Uterus (tissue), 4 donors: ENCODE results near the gene UBE3A. TPM values are rescaled to one million over a fixed set of nuclear protein-coding genes. Genes with fewer than 3 reads are reported as not detected.

ENCODE experiments used
- DNase-seq, 2 donors: peaks; one replicate each; pipeline ENCODE4 v3.0.0-alpha.2; 2019 to 2020
- H3K27ac ChIP-seq, 2 donors: fragments of 200-600 bp; sonication (generic); 1 replicate in 1 of 2; 2 replicates in 1 of 2; pipeline ENCODE4 v1.5.1; 2016 to 2018
- H3K27me3 ChIP-seq, 2 donors: fragments of 200-600 bp; sonication (generic); one replicate each; pipeline ENCODE4 v1.5.1; 2018 to 2019; ENCODE audit warnings: control low read depth in 1 of 2
- H3K36me3 ChIP-seq, 2 donors: fragments of 200-600 bp; sonication (generic); one replicate each; pipeline ENCODE4 v1.5.1; 2019; ENCODE audit warnings: control low read depth in 1 of 2
- H3K4me1 ChIP-seq, 2 donors: fragments of 200-600 bp; sonication (generic); one replicate each; pipeline ENCODE4 v1.5.1; 2018 to 2019; ENCODE audit warnings: control low read depth in 1 of 2
- H3K4me3 ChIP-seq, 2 donors: fragments of 200-600 bp; sonication (generic); 1 replicate in 1 of 2; 2 replicates in 1 of 2; pipeline ENCODE4 v1.5.1; 2018 to 2019; ENCODE audit warnings: mild to moderate bottlenecking in 1 of 2
- H3K9me3 ChIP-seq, 2 donors: fragments of 200-600 bp; sonication (generic); one replicate each; pipeline ENCODE4 v1.5.1; 2019; ENCODE audit warnings: control low read depth in 1 of 2
- POLR2A ChIP-seq, 2 donors: fragments of 450-650 bp; IDR thresholded peaks; one replicate each; pipeline ENCODE4 v1.6.1; 2016; ENCODE audit warnings: antibody characterized with exemption in 2 of 2, mild to moderate bottlenecking in 1 of 2, moderate library complexity in 1 of 2
- intact Hi-C: fragments of 100-400 bp; cut with DNase I; formaldehyde crosslinking; loops from one replicate; pipeline ENCODE4 v1.15.1; 2023; ENCODE audit warnings: low total_unique reads
- total RNA-seq, 4 donors: library from RNA; depleted of rRNA in 3 of 4; stranded (reverse); fragments of >200 nt in 3 of 4; gene quantifications; one replicate each; pipeline versions ENCODE4 v1.1.0 to v1.2.4, GENCODE V29; 2014 to 2023
- TF ChIP-seq, protein P1 (sequence below), 4 experiments: fragments of 200-600 bp in 2 of 4; fragments of 450-650 bp in 2 of 4; sonication (generic) in 2 of 4; IDR thresholded peaks; one replicate each; pipeline ENCODE4 v1.5.1; 2016 to 2019; ENCODE audit warnings: antibody characterized with exemption in 4 of 4, mild to moderate bottlenecking in 2 of 4, moderate library complexity in 1 of 4
- donor health status: DM: yes; HTN: yes; CAD: no.

Gene UBE3A
- total RNA-seq, 4 donors from 2014 or later, result 59.7 to 180 (median 127) TPM

DNA sequence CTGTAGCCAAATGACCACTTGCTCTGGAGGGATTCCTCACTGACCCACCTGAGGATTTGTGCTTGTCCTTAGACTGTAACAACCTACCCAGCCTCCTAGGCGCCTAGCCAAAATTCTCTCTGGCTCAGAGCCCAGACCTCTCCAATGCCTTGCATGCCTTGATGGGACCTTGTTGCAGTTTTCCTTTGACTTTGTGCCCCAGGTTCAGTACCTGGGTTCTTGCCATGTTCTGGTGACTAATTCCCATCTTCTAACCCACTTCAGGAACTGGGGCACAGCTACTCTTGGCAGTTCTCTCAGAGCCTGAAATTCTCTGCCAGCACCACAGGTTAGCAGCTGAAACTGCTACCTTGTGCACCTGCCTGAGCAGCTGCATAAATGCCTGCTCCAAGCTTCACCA lies 27.0 kb upstream of the UBE3A start:
- Histone ChIP-seq H3K27me3 (no peaks in the 10 kb centered on the region), H3K36me3 (no peaks in the 10 kb centered on the region), H3K27ac (no peak overlapping the region), H3K4me1 (no peaks in the 10 kb centered on the region), H3K4me3 (no peak overlapping the region), H3K9me3 (no peaks in the 10 kb centered on the region)
- intact Hi-C loops, result no loop called here
- TF ChIP-seq, protein P1, sequence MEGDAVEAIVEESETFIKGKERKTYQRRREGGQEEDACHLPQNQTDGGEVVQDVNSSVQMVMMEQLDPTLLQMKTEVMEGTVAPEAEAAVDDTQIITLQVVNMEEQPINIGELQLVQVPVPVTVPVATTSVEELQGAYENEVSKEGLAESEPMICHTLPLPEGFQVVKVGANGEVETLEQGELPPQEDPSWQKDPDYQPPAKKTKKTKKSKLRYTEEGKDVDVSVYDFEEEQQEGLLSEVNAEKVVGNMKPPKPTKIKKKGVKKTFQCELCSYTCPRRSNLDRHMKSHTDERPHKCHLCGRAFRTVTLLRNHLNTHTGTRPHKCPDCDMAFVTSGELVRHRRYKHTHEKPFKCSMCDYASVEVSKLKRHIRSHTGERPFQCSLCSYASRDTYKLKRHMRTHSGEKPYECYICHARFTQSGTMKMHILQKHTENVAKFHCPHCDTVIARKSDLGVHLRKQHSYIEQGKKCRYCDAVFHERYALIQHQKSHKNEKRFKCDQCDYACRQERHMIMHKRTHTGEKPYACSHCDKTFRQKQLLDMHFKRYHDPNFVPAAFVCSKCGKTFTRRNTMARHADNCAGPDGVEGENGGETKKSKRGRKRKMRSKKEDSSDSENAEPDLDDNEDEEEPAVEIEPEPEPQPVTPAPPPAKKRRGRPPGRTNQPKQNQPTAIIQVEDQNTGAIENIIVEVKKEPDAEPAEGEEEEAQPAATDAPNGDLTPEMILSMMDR (IDR thresholded peaks at IDR 0.05), result no peak
- TF ChIP-seq POLR2A (IDR thresholded peaks at IDR 0.05), result no peak
- no peak for DNase-seq

DNA sequence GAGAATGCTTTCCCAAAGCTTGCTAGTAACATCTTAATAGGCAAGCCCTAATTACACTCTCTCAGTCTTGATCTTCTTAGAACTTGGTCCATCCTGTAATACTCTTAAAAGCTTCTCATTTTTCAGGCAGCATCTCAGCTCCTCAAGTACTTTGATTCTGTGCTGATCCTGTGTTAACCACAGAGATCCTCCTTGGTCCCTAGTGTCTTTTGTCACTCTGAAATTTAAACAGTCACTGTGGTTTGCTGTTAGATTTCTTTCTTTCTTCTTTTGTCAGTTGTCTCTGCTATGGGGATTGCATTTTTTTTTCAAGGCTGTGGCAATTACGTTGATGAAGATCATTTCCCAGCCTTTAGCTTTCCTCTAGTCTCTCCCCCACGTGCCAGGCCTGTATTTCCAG lies 26.0 kb upstream of the UBE3A start:
- no peaks in the 10 kb centered on the region for H3K9me3 ChIP-seq
- no peaks in the 10 kb centered on the region for H3K36me3 ChIP-seq
- intact Hi-C loops, result no loop called here
- no peak for TF ChIP-seq POLR2A (IDR thresholded peaks at IDR 0.05)
- TF ChIP-seq, protein P1 (IDR thresholded peaks at IDR 0.05), result no peak
- no peak overlapping the region for H3K27ac ChIP-seq
- no peak overlapping the region for H3K4me3 ChIP-seq
- H3K27me3 ChIP-seq, result no peaks in the 10 kb centered on the region
- no peaks in the 10 kb centered on the region for H3K4me1 ChIP-seq
- no peak for DNase-seq

DNA sequence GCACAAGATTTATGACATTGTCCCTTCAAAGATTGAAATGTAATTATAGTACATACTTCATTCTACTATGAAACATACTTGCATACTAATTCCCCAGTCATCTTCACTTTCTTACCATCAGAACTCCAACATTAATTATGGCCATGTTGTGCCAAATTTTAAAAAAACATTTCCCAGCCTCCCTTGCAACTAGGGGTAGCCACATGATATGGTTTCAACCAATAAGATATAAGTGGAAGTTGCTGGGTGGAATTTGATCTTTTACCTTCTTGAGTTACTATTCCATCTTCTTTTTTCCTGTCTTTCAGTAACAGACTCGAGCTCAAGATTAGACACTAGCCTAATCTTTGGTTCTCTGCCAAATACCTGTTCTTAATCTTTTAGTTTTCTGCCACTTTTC lies 25.6 kb upstream of the UBE3A start:
- no peak for TF ChIP-seq POLR2A (IDR thresholded peaks at IDR 0.05)
- TF ChIP-seq, protein P1 (IDR thresholded peaks at IDR 0.05), result no peak
- intact Hi-C loops, result no loop called here
- no peaks in the 10 kb centered on the region for H3K36me3 ChIP-seq

DNA sequence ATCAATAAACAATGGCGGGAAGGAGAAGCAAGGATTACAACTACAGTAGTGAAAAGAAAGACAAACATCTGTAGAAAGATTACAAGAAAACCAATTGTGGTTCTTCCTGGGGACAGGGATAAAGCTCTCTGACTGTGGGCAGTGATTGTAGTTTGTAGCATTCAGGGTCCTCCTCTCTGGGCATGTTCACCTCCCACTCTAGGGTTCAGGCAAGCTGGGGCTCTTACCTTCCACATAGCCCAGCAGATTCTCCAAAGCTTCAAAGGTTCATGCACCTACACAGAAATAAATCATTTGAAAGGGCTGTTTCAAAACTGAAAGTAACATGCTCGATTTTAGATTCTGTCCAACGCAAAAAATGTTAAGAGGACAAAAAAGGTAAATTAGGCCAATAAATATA lies 17.4 kb upstream of the UBE3A start:
- no peak overlapping the region for H3K27ac ChIP-seq
- no peak overlapping the region for H3K4me3 ChIP-seq
- no peaks in the 10 kb centered on the region for H3K9me3 ChIP-seq
- no peaks in the 10 kb centered on the region for H3K4me1 ChIP-seq
- H3K27me3 ChIP-seq, result no peaks in the 10 kb centered on the region
- H3K36me3 ChIP-seq, result no peaks in the 10 kb centered on the region
- no peak for DNase-seq
- intact Hi-C loops, result no loop called here
- TF ChIP-seq POLR2A (IDR thresholded peaks at IDR 0.05), result no peak
- TF ChIP-seq, protein P1 (IDR thresholded peaks at IDR 0.05), result no peak

More for the DNA sequence above, 25.6 kb upstream of the UBE3A start:
- Histone ChIP-seq H3K9me3 (no peaks in the 10 kb centered on the region), H3K27me3 (no peaks in the 10 kb centered on the region), H3K27ac (no peak overlapping the region), H3K4me3 (no peak overlapping the region), H3K4me1 (no peaks in the 10 kb centered on the region)
- DNase-seq, result no peak

DNA sequence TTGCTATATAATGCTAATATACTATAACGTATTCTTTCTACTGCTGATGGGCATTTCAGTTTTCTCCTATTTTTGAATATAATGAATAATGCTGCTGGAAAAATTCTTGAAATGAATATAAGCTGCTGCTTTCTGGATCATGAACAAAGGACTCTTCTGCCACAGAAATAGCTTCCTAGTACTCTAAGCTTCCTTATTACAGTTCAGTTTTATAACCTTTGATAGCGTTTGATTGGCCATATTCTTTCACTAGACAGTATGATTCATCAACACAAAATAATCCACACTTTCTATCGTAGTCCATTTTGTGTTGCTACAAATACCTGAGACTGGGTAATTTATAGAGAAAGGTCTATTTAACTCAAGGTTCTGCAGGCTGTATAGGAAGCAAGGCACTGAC lies 16.4 kb upstream of the UBE3A start:
- Histone ChIP-seq H3K4me1 (no peaks in the 10 kb centered on the region), H3K27me3 (no peaks in the 10 kb centered on the region), H3K9me3 (no peaks in the 10 kb centered on the region), H3K36me3 (no peaks in the 10 kb centered on the region), H3K27ac (no peak overlapping the region), H3K4me3 (no peak overlapping the region)
- TF ChIP-seq POLR2A (IDR thresholded peaks at IDR 0.05), result no peak
- TF ChIP-seq, protein P1 (IDR thresholded peaks at IDR 0.05), result no peak
- DNase-seq, result no peak
- intact Hi-C loops, result no loop called here
